ENCODE data around the gene ODAD2.
A peak's percentile ranks its signal among the peaks of the same experiment; 100 is the strongest.
"Not testable (repeated sequence)": the region's sequence is repeated elsewhere in the genome, so short reads cannot be mapped to it uniquely, and the experiment has no call there.

The ODAD2 gene

DNA sequence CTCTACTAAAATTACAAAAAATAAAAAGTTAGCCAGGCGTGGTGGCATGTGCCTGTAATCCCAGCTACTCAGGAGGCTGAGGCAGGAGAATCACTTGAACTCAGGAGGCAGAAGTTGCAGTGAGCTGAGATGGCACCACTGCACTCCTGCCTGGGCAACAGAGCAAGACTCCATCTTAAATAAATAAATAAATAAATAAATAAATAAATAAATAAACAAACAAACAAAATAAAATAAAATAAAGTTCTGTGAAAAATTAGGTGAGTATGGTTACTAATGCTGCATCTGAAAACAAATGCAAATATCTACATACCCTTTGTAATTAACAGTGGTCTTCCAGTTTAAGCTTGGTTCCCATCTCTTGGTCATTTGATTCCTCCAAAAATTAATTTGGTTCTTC, 28.1 kb downstream of the ODAD2 start:
- DNase-seq; in situ Hi-C loops (cut with MboI; ENCODE audit: low pct_unique_long_range_greater_than_20kb, low sequenced_read_pairs): not testable (repeated sequence)

DNA sequence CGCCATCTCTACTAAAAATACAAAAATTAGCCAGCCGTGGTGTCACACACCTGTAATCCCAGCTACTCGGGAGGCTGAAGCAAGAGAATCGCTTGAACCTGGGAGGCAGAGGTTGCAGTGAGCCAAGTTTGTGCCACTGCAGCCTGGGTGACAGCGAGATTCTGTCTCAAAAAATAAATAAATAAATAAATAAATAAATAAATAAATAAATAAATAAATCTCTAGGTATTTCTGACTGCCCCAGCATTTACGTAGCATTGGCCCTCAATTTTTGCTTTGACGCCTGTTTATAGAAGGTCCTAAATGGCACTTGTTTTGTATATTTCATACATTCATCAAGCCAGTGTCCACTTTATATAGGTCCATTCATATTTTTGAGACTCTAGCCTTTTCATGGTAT, 28.9 kb downstream of the ODAD2 start:
- DNase-seq; in situ Hi-C loops (cut with MboI; ENCODE audit: low pct_unique_long_range_greater_than_20kb, low sequenced_read_pairs): not testable (repeated sequence)

DNA sequence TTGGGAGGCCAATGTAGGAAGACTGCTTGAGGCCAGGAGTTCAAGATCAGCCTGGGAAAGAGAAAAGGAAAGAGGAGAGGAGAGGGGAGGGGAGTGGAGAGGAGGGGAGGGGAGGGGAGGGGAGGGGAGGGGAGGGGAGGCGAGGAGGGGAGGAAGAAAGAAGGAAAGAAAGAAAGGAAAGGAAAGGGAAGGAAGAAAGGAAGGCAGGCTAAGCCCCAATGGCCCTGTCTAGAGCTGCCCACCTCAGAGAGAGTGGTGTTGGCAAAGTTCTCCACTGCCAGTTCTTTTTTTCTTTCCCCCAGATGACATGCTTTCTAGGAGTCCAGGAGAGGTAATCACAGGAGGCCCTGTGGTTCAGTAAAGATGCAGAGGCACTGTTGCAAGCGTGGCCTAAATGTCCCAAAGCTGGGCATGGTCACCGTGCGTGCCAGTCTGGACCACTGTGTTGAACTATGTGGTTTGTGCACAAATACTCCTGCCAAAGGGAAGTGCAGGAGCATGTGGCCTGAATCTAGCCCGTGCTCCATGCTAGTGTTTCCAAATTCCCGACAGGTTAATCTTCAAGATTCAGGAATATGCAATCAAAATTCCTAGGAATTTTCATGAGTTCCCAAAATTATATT, 39.7 kb downstream of the ODAD2 start:
- in situ Hi-C loops (cut with MboI; ENCODE audit: low pct_unique_long_range_greater_than_20kb, low sequenced_read_pairs), result no loop called here
- DNase-seq, result no peak

DNA sequence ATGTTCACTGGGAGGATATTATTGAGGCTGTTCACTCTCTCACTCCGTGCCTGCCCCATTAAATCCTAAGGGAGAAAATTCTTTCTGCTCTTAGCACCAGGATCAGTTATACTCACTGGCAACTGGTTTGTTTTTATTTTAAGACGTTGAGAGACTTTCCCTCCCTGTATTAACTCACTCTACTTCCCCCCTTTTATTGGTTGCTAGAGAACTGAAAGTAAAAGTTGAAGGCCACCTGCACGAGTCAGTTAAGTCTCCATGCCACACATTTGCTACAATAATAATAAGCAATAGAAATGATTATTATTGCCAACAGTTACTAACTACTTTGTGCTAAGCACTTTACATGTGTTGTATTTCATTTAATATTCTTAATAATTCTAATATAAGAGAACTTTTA, 40.5 kb downstream of the ODAD2 start:
- DNase-seq; in situ Hi-C loops (cut with MboI; ENCODE audit: low pct_unique_long_range_greater_than_20kb, low sequenced_read_pairs): not testable (repeated sequence)

DNA sequence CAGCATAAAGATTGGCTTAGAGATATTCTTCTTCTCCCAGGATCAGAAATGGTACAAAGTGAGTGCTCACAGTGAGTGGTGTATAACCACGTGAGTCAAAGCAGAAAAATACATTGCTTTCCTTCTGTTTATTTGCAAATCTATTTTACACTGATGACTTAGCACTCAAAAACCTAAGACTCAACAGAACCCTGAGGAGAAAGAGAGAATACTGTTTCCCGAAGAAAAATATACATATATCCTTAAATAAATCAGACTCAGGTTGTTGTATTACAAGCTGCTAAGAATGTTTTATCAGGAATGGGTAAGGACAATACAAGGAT, 48.7 kb downstream of the ODAD2 start:
- no peak for DNase-seq
- in situ Hi-C loops (cut with MboI; ENCODE audit: low pct_unique_long_range_greater_than_20kb, low sequenced_read_pairs), result no loop called here

DNA sequence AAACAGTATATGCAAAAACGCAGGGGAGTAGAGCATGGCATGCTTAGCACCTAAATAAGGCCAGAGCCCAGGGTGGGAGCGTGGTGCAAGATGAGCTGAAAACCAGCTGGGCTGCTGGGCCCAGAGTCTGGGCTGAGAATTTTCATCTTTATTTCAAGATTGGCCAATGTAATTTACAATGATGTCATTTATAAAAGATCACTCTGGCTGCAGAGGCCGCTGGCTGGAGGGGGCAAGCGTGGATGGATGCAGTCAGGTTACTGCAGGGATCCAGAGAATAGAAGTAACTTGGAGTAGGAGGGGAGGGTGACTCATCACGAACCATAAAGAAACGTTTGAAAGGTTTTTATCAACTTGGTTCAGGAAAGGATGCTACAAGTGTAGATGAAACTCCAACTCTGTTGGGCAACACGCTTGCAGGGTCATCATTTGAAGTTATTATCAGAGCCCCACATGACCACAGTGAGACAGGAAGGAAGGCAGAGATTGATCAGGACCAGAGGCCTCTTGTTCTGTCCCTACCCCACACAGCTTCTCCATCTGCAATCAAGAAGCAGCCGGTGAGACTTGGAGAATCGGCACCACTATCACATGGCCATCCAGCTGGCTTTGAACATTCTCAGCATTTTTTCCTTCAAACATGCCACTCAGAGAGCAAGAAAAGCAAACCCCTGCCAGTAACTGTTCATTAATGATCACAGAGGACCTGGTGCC, 49.2 kb downstream of the ODAD2 start:
- DNase-seq, result no peak
- in situ Hi-C loops (cut with MboI; ENCODE audit: low pct_unique_long_range_greater_than_20kb, low sequenced_read_pairs), result no loop called here

DNA sequence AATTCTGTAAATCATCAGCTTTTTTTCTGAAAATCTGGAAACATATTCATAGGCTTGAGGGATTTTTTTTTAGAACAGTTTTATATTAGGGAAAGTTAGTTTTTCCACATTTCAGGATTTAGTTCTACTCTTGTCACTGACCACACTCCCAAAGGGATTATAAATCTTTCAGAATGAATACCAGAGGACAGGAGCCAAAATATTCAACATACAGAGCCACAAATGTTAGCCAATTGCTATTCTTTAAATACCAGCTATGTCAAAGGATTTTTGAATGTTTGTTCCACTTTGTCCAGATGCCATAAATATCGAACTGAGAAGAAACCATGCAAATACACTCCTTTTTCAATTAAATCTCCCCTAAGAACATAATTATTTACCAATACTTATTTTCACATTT, 50.7 kb downstream of the ODAD2 start:
- in situ Hi-C loops (cut with MboI; ENCODE audit: low pct_unique_long_range_greater_than_20kb, low sequenced_read_pairs), result no loop called here
- no peak for DNase-seq

DNA sequence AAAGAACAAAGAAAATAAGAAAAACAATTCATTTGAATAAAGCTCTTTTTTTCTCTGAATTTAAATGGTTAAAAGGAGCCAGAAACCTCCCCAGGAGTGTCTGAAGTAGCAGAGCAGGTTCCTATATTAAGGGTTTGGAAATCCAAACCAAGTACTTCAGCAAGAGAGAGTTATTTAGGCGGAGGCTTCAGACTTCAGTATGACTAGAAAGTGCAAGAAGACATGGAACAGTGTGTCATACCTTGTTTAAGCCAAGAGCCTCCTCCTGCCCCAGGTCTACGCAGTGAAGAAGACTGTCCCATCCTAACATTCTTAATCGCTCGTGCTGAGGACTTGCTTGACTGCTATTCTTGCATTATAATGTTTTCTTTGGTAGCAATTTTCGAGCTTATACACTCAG, 51.3 kb downstream of the ODAD2 start:
- in situ Hi-C loops (cut with MboI; ENCODE audit: low pct_unique_long_range_greater_than_20kb, low sequenced_read_pairs), result no loop called here
- no peak for DNase-seq

DNA sequence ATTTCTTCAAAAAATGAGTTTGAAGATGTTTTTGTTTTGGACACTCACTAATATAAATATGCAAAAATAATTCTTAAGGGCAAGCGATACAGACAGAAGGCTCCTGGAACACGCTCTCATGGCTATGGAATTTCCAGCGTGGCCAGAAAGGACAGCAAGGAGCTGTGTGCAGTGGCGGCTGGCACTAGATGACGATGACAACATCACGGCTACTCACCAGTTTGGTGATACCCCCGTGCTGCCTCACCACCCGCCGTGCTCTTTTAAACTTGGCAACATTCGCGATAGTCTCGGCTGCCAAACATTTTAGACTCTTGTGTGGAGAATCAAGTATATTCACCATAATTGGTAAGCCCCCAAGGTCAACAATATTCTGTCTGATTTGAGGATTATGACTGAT, 54.9 kb downstream of the ODAD2 start:
- DNase-seq, result no peak
- in situ Hi-C loops (cut with MboI; ENCODE audit: low pct_unique_long_range_greater_than_20kb, low sequenced_read_pairs), result no loop called here

DNA sequence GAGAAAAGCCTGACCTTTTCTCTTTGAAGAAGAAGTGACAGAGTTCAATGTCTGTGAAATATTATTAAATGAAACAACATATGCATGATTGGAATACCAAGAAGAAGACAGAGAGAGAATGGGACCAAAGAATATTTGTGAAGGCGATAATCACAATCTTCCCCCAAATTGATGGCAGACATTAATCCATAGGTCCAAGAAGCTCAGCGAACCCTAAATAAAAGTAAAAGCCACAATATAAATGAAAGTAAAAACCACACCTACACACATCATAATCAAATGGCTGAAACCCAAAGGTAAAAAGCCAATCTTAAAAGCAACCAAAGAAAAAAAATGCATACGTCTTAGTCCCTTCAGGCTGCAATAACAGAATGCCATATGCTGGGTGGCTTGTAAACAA, 84.0 kb downstream of the ODAD2 start:
- no peak for DNase-seq
- in situ Hi-C loops (cut with MboI; ENCODE audit: low pct_unique_long_range_greater_than_20kb, low sequenced_read_pairs), result no loop called here

DNA sequence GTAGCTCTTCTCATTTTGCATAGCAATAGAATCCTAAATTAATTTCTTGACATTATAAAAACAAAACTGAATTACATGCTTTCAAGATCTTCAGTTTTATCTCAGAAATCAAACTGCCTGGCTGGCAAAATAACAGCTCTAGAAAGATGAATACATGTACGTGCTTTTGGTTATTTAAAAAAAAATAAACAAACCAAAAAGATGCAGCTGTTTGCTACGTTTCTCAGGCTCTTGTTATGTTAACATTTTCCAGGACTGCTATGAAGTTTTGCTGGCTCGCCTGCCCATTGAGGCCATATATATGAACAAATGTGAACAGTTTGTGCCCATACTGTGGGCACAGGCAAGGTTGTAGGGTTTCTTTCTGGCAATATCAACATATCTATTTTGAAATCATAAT, 86.6 kb downstream of the ODAD2 start:
- in situ Hi-C loops (cut with MboI; ENCODE audit: low pct_unique_long_range_greater_than_20kb, low sequenced_read_pairs), result no loop called here
- DNase-seq, result no peak

DNA sequence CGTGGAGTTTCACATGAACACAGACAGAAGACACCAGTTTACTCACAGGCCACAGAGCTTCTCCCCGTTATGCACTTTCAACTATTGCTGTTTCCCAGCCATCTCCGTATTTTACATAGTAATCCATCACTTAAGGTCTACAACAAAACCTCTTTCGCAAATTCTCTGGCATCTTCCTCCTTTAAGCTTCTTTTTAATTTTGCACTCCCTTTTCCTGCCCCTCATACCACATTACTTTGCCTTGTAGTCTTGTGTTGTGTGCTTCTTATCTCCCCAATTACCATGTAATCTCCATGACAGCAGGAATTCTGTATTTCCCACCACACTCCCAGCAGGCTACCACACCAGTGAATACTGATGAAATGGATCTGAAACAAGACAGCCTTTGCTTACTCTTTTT, 87.3 kb downstream of the ODAD2 start:
- DNase-seq, result no peak
- in situ Hi-C loops (cut with MboI; ENCODE audit: low pct_unique_long_range_greater_than_20kb, low sequenced_read_pairs), result no loop called here

DNA sequence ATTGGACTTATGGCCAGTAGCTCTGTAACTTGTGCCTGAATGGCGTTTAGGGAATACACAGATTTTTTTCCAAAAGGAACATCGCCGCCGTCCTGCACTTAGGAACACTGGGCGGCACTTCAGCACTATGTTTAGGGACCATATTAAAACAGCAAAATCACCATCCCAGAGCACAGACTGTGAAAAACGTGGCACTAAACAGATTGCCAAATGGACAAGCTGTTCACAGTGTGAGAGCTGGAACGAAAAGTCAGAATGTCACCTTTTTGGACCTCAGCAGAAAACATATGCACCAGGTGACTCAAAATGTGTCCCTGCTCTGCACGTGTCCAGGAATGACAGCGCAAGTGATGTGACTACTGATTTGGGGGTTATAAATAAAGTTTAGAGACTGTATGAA, 87.9 kb downstream of the ODAD2 start:
- DNase-seq, result no peak
- in situ Hi-C loops (cut with MboI; ENCODE audit: low pct_unique_long_range_greater_than_20kb, low sequenced_read_pairs), result no loop called here

DNA sequence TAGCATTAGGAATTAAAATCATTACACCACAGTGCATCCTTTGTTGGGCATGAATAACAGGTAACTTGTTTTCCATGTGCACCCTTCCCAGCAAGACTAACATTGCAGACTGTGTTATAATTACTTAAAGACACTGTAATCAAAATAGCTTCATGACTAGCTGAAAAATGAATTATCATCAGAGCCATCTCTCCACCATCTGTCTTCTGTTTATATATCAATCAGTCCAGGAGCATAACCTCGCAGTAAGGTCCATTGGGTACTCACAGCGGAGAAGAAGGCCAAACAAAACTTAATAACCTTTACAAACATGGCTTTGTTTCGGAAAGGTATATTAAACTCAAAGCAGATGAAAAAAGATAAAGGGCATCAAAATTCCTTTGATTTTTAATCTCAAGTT, 90.6 kb downstream of the ODAD2 start:
- DNase-seq, result no peak

DNA sequence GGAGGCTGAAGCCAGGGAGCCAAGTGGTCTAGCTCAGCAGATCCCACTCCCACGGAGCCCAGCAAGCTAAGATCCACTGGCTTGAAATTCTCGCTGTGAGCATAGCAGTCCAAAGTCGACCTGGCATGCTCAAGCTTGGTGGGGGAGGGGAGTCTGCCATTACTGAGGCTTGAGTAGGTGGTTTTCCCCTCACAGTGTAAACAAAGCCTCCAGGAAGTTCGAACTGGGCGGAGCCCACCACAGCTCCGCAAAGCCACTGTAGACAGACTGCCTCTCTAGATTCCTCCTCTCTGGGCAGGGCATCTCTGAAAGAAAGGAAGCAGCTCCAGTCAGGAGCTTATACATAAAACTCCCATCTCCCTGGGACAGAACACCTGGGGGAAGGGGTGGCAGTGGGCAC, 99.4 kb downstream of the ODAD2 start:
- in situ Hi-C loops (cut with MboI; ENCODE audit: low pct_unique_long_range_greater_than_20kb, low sequenced_read_pairs), result not testable (repeated sequence)
- DNase-seq, result peak; percentile 24

More for the DNA sequence above, 90.6 kb downstream of the ODAD2 start:
- in situ Hi-C loops (cut with MboI; ENCODE audit: low pct_unique_long_range_greater_than_20kb, low sequenced_read_pairs), result no loop called here

DNA sequence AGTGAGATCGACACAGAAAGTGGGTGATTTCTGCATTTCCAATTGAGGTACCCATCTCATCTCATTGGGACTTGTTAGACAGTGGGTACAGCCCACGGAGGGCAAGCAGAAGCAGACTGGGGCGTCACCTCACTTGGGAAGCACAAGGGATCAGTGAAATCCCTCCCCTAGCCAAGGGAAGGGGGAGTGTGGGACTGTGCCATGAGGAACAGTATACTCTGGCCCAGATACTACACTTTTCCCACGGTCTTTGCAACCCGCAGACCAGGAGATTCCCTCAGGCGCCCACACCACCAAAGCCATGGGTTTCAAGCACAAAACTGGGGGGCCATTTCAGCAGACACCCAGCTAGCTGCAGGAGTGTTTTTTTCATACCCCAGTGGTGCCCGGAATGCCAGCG, 99.8 kb downstream of the ODAD2 start:
- in situ Hi-C loops (cut with MboI; ENCODE audit: low pct_unique_long_range_greater_than_20kb, low sequenced_read_pairs), result no loop called here
- DNase-seq, result peak; percentile 0

DNA sequence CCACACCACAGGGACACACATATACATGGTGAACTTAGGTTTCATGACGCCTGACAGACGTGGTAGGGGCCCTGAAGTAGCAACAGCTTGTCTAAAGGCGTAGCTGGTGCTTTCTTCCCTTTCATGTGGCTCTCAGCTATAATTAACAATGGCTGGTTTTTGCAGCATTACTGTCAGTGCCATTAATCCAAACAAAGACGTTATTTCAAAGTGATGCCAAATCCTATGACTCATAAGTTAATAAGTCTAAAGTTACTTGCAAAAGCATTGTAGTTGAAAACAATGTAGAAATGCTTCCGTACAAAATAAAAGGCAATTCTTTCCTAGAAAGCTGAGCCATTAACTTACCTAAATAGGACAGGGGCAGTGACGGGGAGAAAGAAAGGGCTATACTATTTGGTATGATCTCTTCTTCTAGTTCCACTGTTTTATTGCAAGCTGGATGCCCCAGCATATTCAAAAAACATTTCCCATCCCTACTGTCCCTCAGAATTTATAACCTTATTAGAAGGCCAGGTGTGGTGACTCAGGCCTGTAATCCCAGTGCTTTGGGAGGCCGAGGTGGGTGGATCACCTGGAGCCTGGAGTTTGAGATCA, 105.4 kb downstream of the ODAD2 start:
- no peak for DNase-seq
- in situ Hi-C loops (cut with MboI; ENCODE audit: low pct_unique_long_range_greater_than_20kb, low sequenced_read_pairs), result no loop called here

DNA sequence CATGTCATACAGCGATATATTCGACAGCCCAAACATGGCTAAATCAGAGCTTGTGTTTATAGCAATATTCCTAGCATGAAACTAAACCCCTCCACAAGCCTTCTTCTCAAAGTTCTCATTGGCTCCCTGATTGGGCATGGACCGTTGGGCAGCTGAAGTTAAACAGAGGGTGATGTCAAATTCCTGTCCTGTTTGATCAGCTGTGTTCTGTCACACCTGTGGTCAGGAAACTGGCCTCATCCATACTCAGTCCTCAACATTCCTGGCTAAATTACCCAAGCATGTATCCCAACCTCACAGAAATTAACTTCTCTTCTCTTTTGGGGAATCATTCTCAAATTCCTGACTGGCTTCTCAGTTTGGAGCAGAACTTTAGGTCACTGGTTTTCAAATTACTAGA, 107.9 kb downstream of the ODAD2 start:
- in situ Hi-C loops (cut with MboI; ENCODE audit: low pct_unique_long_range_greater_than_20kb, low sequenced_read_pairs), result no loop called here
- no peak for DNase-seq

DNA sequence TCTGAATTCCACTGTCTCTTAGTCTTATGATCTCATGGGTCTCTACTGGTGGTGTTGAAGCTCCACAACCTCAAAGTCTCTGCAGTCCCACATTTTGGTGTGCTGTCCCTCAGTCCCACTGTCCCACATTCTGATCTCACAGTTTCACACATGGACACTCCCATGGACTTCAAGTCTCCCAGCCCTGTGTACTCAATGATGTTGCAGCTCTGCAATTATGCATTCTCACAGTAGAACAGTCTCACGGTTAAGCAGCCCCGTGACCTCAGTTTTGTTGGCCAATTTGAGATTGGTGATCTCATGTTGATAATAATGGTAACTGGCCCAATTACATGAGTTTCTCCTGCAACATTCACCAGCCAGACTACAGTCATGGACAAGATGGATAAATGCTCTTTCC, 109.4 kb downstream of the ODAD2 start:
- in situ Hi-C loops (cut with MboI; ENCODE audit: low pct_unique_long_range_greater_than_20kb, low sequenced_read_pairs), result no loop called here
- DNase-seq, result no peak

DNA sequence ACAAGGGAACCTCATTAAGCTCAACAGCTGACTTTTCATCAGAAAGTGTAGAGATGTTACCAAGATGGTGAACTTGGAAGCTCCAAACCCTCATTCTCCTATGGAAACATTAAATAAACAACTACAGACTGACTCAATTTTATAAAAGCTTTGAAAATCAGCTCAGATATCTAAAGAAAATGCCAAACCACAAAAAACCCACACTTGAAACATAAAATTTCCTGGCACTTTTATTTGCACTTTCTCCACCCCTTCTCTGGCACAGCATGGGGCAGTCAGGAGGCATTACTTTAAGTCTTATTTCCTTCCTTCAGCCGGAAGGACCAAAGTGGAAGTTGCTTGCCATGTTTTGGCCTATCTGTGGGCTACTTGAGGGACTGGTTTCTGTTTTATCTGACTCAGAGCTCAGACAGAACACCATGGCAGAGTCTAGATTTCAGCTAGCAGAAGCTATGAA, 114.7 kb downstream of the ODAD2 start:
- no peak for DNase-seq
- in situ Hi-C loops (cut with MboI; ENCODE audit: low pct_unique_long_range_greater_than_20kb, low sequenced_read_pairs), result no loop called here

DNA sequence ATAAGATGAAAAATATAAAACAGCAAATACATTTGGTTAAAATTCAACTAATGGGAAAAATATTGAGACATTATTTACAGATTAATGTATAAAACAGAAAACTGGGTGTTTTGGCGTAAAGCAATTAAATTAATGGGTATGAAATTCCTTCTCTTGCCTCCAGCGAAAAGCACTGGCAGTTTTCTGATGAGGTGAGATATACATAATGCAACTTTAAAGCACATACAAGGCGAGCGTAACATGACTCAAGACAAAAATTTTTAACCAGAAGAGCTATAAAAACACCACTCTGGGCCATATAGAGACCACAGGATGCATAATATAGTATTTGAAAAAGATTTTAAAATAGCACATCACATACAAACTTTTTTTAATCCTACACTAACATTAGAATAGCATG, 120.6 kb downstream of the ODAD2 start:
- DNase-seq, result no peak
- in situ Hi-C loops (cut with MboI; ENCODE audit: low pct_unique_long_range_greater_than_20kb, low sequenced_read_pairs), result no loop called here

All from KBM-7 (cell line).